Naive thymus-derived CD4-positive, alpha-beta T cell (primary cell): ENCODE measurements around the gene SUSD1. TPM values are rescaled to one million over a fixed set of nuclear protein-coding genes. Genes with fewer than 3 reads are reported as not detected.

Experiments
- ATAC-seq: fragments of 150-1000 bp; cut with Tn5 transposase; 2 replicates; pipeline ENCODE4 v1.10.0; 2021; ENCODE audit warnings: mild to moderate bottlenecking, moderate library complexity
- CTCF ChIA-PET: fragments of 350-600 bp; sonication (Branson Sonifier 250); formaldehyde crosslinking; loops from one replicate; lab custom pipeline; 2021; ENCODE audit warnings: antibody characterized with exemption; lab: Charles Lee
- POLR2A ChIA-PET: fragments of 350-600 bp; sonication (Branson Sonifier 250); formaldehyde crosslinking; loops from one replicate; lab custom pipeline; 2021; ENCODE audit warnings: antibody characterized with exemption, inconsistent platforms; lab: Charles Lee
- DNase-seq, 9 donors: peaks; one replicate each; pipeline versions ENCODE4 v3.0.0 to v3.0.0-alpha.2; 2020 to 2022; ENCODE audit warnings: mixed read lengths in 1 of 9
- H3K27ac ChIP-seq: one replicate; pipeline ENCODE4 v1.7.0; 2013; ENCODE audit warnings: mild to moderate bottlenecking, low read depth, low read length, moderate library complexity
- H3K27me3 ChIP-seq, 2 donors: one replicate each; pipeline ENCODE4 v1.7.0; 2013; ENCODE audit warnings: low read length in 2 of 2, mild to moderate bottlenecking in 2 of 2, moderate library complexity in 2 of 2; ENCODE audit not compliant: control insufficient read depth in 2 of 2, insufficient read depth in 2 of 2
- H3K36me3 ChIP-seq, 3 experiments: 1 replicate in 2 of 3; 2 replicates in 1 of 3; pipeline ENCODE4 v1.7.0; 2013; ENCODE audit warnings: low read length in 3 of 3, mild to moderate bottlenecking in 3 of 3, moderate library complexity in 1 of 3; ENCODE audit not compliant: insufficient read depth in 3 of 3, control insufficient read depth in 2 of 3
- H3K4me1 ChIP-seq, 2 donors: one replicate each; pipeline ENCODE4 v1.7.0; 2013; ENCODE audit warnings: low read length in 2 of 2, mild to moderate bottlenecking in 2 of 2, moderate library complexity in 1 of 2; ENCODE audit not compliant: control insufficient read depth in 2 of 2, insufficient read depth in 2 of 2
- H3K4me3 ChIP-seq: 2 replicates; pipeline ENCODE4 v1.7.0; 2013; ENCODE audit warnings: mild to moderate bottlenecking, low read length
- H3K9me3 ChIP-seq, 3 experiments: 1 replicate in 2 of 3; 2 replicates in 1 of 3; pipeline ENCODE4 v1.7.0; 2013; ENCODE audit warnings: low read length in 3 of 3; ENCODE audit not compliant: control insufficient read depth in 2 of 3
- H3K27ac Mint-ChIP-seq, 9 donors: one replicate each; pipeline ENCODE4 v1.8.0; 2020 to 2022; ENCODE audit warnings: mixed read lengths in 9 of 9, mild to moderate bottlenecking in 8 of 9, moderate library complexity in 5 of 9, inconsistent platforms in 2 of 9
- H3K27me3 Mint-ChIP-seq, 5 donors: one replicate each; pipeline ENCODE4 v1.8.0; 2021 to 2022; ENCODE audit warnings: mixed read lengths in 5 of 5, mild to moderate bottlenecking in 1 of 5
- H3K36me3 Mint-ChIP-seq, 5 donors: one replicate each; pipeline ENCODE4 v1.8.0; 2020 to 2022; ENCODE audit warnings: mixed read lengths in 5 of 5, mild to moderate bottlenecking in 3 of 5, inconsistent platforms in 1 of 5
- H3K4me1 Mint-ChIP-seq, 7 donors: one replicate each; pipeline ENCODE4 v1.8.0; 2020 to 2022; ENCODE audit warnings: mixed read lengths in 7 of 7, mild to moderate bottlenecking in 3 of 7, inconsistent platforms in 1 of 7
- H3K4me3 Mint-ChIP-seq, 10 donors: one replicate each; pipeline ENCODE4 v1.8.0; 2020 to 2022; ENCODE audit warnings: mild to moderate bottlenecking in 10 of 10, mixed read lengths in 10 of 10, moderate library complexity in 6 of 10, inconsistent platforms in 2 of 10
- H3K9me3 Mint-ChIP-seq, 11 donors: one replicate each; pipeline ENCODE4 v1.8.0; 2020 to 2022; ENCODE audit warnings: mixed read lengths in 11 of 11, mild to moderate bottlenecking in 4 of 11, inconsistent platforms in 1 of 11, moderate library complexity in 1 of 11
- intact Hi-C, 2 donors: fragments of 100-400 bp; cut with micrococcal nuclease; formaldehyde crosslinking; loops; one replicate each; pipeline ENCODE4 v1.15.1; 2023
- polyA plus RNA-seq, 2 donors: library from polyadenylated mRNA; unstranded; fragments of 300-500 nt; fragmentation: Illumina TruSeq; gene quantifications; one replicate each; pipeline ENCODE4 v1.2.3, GENCODE V29; 2021
- total RNA-seq, 6 experiments: library from RNA in 5 of 6; stranded (reverse) in 5 of 6; gene quantifications; 1 replicate in 5 of 6; 2 replicates in 1 of 6; pipeline ENCODE4 v1.2.3 and lab custom pipeline; 2021 to 2026

SUSD1 gene
- total and polyA plus RNA-seq, 7 experiments from 2014 or later: 2.3 to 27.0 (median 4.6) TPM

DNA sequence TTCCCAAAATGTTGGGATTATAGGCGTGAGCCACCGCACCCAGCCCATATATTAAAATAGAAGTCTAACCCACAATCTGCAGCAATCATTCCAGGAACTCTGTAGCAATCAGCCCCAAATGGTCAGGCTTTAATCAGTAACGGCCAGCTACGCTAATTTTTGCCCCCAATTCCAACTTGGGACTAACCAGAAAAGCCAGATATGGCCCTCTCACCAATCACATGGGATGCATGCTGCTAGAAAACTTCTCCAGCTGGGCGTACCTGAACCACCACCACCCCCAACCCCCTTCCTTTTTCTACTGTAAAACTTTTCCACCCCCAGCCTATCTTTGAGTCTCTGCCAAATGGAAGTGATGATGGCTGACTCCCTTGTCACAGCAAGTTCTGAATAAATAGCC is 4.1 kb downstream of the SUSD1 start:
- peaks cover 0 to 43% (median 3%) of the 10 kb centered on the region in 5 donors for H3K36me3 Mint-ChIP-seq
- H3K36me3 ChIP-seq: no peaks in the 10 kb centered on the region
- ATAC-seq (no peak), DNase-seq (no peak)
- H3K27me3 Mint-ChIP-seq: peaks cover 0 to 3% (median 0%) of the 10 kb centered on the region in 5 donors
- peaks cover 28 to 38% of the 10 kb centered on the region in 2 donors for H3K4me1 ChIP-seq
- H3K4me1 Mint-ChIP-seq: peaks cover 52 to 84% (median 66%) of the 10 kb centered on the region in 7 donors
- H3K27me3 ChIP-seq: no peaks in the 10 kb centered on the region
- peak overlapping the region in 1 of 10 donors; percentile 23 for H3K4me3 Mint-ChIP-seq
- no peak overlapping the region for H3K27ac ChIP-seq
- no peak overlapping the region for H3K4me3 ChIP-seq
- H3K27ac Mint-ChIP-seq: no peak overlapping the region
- H3K9me3 Mint-ChIP-seq: peaks cover 0 to 6% (median 0%) of the 10 kb centered on the region in 11 donors
- POLR2A ChIA-PET: interaction anchor here (0.6 kb wide), 1 partner anchor 1182 kb away, joined by 7 read pairs; no protein-coding TSS in a partner anchor
- intact Hi-C loops: loop anchor here (5.0 to 10.0 kb wide), 6 partner anchors 74 to 1054 kb away; partner anchors contain the start of genes ECPAS (in 1 of the 2), FKBP15 (in 1 of the 2), SLC31A1 (in 1 of the 2) and UGCG (in 1 of the 2)
- H3K9me3 ChIP-seq: no peaks in the 10 kb centered on the region
- CTCF ChIA-PET: no interaction called here

DNA sequence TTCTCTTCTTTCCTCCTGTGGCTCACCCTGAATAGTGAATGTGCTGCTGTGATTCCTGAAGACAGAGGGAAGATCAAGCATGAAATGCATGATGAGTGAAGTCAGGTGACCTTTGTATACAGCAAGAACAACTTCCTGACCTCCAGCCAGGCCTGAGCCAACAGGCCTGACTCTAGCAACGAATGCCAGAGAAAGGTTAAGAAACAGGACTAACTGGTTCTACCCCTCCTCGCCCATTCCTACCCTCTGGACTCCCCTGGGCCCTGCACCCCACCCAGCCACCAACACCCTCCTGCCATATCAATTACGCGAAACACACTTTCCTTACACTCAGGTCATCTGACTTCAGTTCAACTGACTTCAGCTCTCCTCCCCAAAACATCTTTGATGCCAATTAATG is 4.9 kb downstream of the SUSD1 start:
- Mint-ChIP-seq H3K4me1 (peaks cover 50 to 82% (median 64%) of the 10 kb centered on the region in 7 donors), H3K9me3 (peaks cover 0 to 6% (median 0%) of the 10 kb centered on the region in 11 donors), H3K27ac (peak overlapping the region in 2 of 9 donors; percentile 10 to 22), H3K36me3 (peaks cover 0 to 40% (median 3%) of the 10 kb centered on the region in 5 donors), H3K27me3 (no peaks in the 10 kb centered on the region), H3K4me3 (peak overlapping the region in 2 of 10 donors; percentile 11 to 19)
- H3K27me3 ChIP-seq: no peaks in the 10 kb centered on the region
- H3K36me3 ChIP-seq: no peaks in the 10 kb centered on the region
- intact Hi-C loops: loop anchor here (5.0 to 10.0 kb wide), 6 partner anchors 73 to 1055 kb away; partner anchors contain the start of genes ECPAS (in 1 of the 2), FKBP15 (in 1 of the 2), SLC31A1 (in 1 of the 2) and UGCG (in 1 of the 2)
- ChIA-PET POLR2A (no interaction called here), CTCF (no interaction called here)
- ATAC-seq (no peak), DNase-seq (no peak)
- H3K4me1 ChIP-seq: peaks cover 21 to 31% of the 10 kb centered on the region in 2 donors
- no peaks in the 10 kb centered on the region for H3K9me3 ChIP-seq
- H3K4me3 ChIP-seq: no peak overlapping the region
- H3K27ac ChIP-seq: no peak overlapping the region

DNA sequence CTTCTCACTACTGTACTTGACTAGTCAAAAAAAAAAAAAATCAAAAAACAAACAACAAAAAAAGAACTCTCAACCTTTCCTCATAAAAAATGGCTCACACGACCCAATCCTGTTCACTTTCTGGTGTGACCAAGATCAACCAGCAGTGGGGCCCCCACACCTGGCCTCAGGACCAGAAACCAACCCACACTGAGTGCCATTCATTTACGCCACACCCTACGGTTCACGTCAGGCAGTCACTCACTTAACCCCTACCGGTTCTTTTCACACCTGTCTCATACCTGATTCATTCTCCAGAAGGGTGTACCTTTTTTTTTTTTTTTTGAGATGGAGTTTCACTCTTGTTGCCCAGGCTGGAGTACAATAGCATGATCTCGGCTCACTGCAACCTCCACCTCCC is 5.7 kb downstream of the SUSD1 start:
- H3K9me3 Mint-ChIP-seq: peaks cover 0 to 6% (median 0%) of the 10 kb centered on the region in 11 donors
- peaks cover 0 to 38% (median 3%) of the 10 kb centered on the region in 5 donors for H3K36me3 Mint-ChIP-seq
- CTCF ChIA-PET: no interaction called here
- intact Hi-C loops: no loop called here
- H3K4me3 Mint-ChIP-seq: peak overlapping the region in 2 of 10 donors; percentile 11 to 28
- POLR2A ChIA-PET: no interaction called here
- H3K27ac Mint-ChIP-seq: peak overlapping the region in 2 of 9 donors; percentile 22 to 55
- Histone ChIP-seq H3K36me3 (no peaks in the 10 kb centered on the region), H3K27me3 (no peaks in the 10 kb centered on the region), H3K9me3 (no peaks in the 10 kb centered on the region), H3K4me1 (peaks cover 19 to 29% of the 10 kb centered on the region in 2 donors), H3K4me3 (no peak overlapping the region), H3K27ac (no peak overlapping the region)
- no peak for ATAC-seq
- H3K27me3 Mint-ChIP-seq: no peaks in the 10 kb centered on the region
- DNase-seq: no peak
- H3K4me1 Mint-ChIP-seq: peaks cover 48 to 80% (median 59%) of the 10 kb centered on the region in 7 donors

DNA sequence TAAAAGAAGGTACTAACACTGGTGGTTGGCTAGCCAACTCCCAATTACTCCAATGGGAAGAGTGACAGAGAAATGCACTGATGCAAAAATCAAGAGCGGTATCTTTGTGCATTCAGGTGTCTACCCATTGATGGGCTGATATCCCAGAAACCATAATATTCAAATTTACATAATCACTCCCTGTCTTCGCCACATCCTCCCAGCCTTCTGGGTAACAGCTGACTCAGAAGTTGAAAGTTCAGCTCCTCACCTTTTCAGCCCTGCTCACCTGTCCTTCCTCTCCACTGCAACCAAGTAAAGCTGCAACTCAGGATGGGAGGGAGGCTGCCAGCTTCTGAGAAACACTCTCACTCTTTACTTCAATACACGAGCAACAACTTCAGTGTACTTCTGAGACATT is 6.9 kb downstream of the SUSD1 start:
- Histone ChIP-seq H3K36me3 (no peaks in the 10 kb centered on the region), H3K9me3 (no peaks in the 10 kb centered on the region), H3K27me3 (no peaks in the 10 kb centered on the region), H3K27ac (no peak overlapping the region), H3K4me3 (no peak overlapping the region), H3K4me1 (peaks cover 8 to 17% of the 10 kb centered on the region in 2 donors)
- DNase-seq: no peak
- CTCF ChIA-PET: no interaction called here
- intact Hi-C loops: no loop called here
- ATAC-seq: no peak
- Mint-ChIP-seq H3K27me3 (no peaks in the 10 kb centered on the region), H3K4me1 (peaks cover 42 to 68% (median 52%) of the 10 kb centered on the region in 7 donors), H3K36me3 (peaks cover 0 to 32% (median 3%) of the 10 kb centered on the region in 5 donors), H3K27ac (peak overlapping the region in 2 of 9 donors; percentile 36 to 51), H3K9me3 (peaks cover 0 to 6% (median 0%) of the 10 kb centered on the region in 11 donors), H3K4me3 (peak overlapping the region in 1 of 10 donors; percentile 23)
- POLR2A ChIA-PET: no interaction called here

DNA sequence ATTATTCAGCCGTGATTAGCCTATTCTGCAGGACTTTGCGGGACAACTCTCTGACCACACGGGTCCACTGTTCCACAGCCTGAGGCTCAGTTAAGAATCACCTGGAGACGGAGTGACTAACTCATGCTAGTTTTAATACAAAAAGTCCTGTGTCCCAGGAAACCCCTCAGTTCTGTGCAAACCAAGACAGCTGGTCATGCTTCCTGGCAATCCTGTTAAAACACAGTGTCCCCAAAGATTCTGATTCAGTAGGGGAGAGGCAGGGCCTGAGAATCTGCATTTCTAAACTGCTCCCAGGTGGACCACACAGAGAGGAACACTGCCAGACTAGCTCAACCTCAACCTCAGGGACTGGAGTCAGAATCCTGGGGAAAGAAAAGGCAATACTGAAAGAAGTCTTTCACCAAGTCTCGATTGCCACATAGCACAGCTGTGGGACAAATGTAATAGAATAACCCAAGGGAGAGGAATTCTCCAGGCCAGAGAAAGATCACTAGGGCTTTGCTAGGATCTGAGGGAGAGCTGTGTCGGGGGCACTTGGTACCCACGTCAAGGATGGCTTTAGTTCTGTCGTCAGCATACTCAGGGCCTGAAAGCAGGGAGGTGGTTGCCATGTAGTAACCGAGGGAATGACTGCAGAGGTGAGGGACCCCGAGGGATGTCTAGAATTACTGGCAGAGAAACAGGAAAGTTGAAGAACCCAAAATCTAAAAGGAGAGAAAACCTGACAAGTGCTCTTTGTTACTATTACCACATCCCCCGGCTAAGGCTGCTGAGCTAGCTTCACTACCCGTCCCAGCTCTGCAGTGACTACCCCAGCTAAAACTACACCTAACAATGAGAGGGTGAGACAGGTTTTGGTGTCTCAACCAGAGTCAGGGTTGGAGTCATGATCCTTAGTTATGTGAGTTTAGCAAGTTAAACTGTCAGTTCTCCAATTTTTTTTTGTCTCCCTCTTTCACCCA is 8.6 kb downstream of the SUSD1 start:
- no peak overlapping the region for H3K4me3 Mint-ChIP-seq
- CTCF ChIA-PET: interaction anchor here (0.7 kb wide), 1 partner anchor 1174 kb away, joined by 7 read pairs; no protein-coding TSS in a partner anchor
- POLR2A ChIA-PET: no interaction called here

DNA sequence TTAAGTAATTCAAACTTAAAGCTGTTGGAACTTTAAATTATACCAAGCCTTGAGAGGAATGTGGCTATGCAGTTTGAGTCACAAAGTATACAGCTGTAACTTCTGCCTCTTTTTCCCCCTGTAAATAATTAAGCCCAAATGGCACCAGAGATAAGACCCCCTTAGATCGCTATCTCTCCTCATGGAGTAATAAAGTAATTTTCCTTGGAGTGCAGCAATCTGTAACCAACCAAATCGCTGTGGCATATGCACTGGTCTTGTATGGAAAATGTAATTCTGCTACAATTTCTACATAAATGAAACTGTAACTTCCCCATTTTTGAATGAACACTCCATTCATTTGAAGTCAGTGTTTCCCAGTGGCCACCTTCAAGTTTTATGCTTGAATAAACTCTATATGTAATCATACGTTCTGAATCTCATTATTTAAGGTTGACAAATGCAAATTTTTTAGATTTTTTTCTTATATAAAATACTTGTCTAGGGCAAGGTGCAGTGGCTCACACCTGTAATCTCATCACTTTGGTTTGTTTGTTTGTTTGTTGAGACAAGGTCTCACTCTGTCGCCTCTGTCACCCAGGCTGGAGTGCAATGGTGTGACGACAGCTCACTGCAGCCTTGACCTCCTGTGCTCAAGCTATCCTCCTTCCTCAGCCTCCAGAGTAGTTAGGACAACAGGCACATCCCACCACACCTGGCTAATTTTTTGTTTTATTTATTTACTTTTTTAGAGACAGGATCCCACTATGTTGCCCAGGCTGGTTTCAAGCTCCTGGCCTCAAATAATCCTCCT is 12.3 kb downstream of the SUSD1 start:
- ChIA-PET CTCF (no interaction called here), POLR2A (no interaction called here)
- H3K36me3 ChIP-seq: no peaks in the 10 kb centered on the region
- H3K4me1 ChIP-seq: no peaks in the 10 kb centered on the region
- H3K27ac ChIP-seq: no peak overlapping the region
- no peak overlapping the region for H3K4me3 Mint-ChIP-seq
- intact Hi-C loops: no loop called here
- no peaks in the 10 kb centered on the region for H3K27me3 ChIP-seq
- H3K4me3 ChIP-seq: no peak overlapping the region
- H3K9me3 ChIP-seq: no peaks in the 10 kb centered on the region
- H3K9me3 Mint-ChIP-seq: no peaks in the 10 kb centered on the region
- H3K27ac Mint-ChIP-seq: peak overlapping the region in 1 of 9 donors; percentile 74
- peaks cover 0 to 8% (median 0%) of the 10 kb centered on the region in 5 donors for H3K36me3 Mint-ChIP-seq
- no peaks in the 10 kb centered on the region for H3K27me3 Mint-ChIP-seq
- DNase-seq (no peak), ATAC-seq (peak; percentile 34)
- peaks cover 9 to 26% (median 17%) of the 10 kb centered on the region in 7 donors for H3K4me1 Mint-ChIP-seq

More for the DNA sequence above, 8.6 kb downstream of the SUSD1 start:
- Histone ChIP-seq H3K27me3 (no peaks in the 10 kb centered on the region), H3K9me3 (no peaks in the 10 kb centered on the region), H3K36me3 (no peaks in the 10 kb centered on the region), H3K27ac (no peak overlapping the region), H3K4me1 (peaks cover 0 to 6% of the 10 kb centered on the region in 2 donors), H3K4me3 (no peak overlapping the region)
- DNase-seq: no peak
- Mint-ChIP-seq H3K9me3 (no peaks in the 10 kb centered on the region), H3K4me1 (peaks cover 33 to 53% (median 36%) of the 10 kb centered on the region in 7 donors), H3K36me3 (peaks cover 0 to 21% (median 3%) of the 10 kb centered on the region in 5 donors), H3K27ac (peak overlapping the region in 1 of 9 donors; percentile 55), H3K27me3 (no peaks in the 10 kb centered on the region)
- intact Hi-C loops: no loop called here
- ATAC-seq: no peak
